Esophagus squamous epithelium (tissue), 5 donors: Measurements from ENCODE around the gene DAB2IP. TPM values are rescaled to one million over a fixed set of nuclear protein-coding genes. Genes with fewer than 3 reads are reported as not detected.
"Not testable (repeated sequence)": the region's sequence is repeated elsewhere in the genome, so short reads cannot be mapped to it uniquely, and the experiment has no call there.

Experiments
- DNase-seq: peaks from one replicate; lab custom pipeline; 2025; lab: John Stamatoyannopoulos, UW
- H3K27ac ChIP-seq, 4 donors: fragments of 200-600 bp; sonication (generic); one replicate each; pipeline ENCODE4 v1.5.1; 2016 to 2019; ENCODE audit warnings: mild to moderate bottlenecking in 1 of 4
- H3K27me3 ChIP-seq, 4 donors: fragments of 200-600 bp; sonication (generic); 1 replicate in 3 of 4; 2 replicates in 1 of 4; pipeline versions ENCODE4 v1.5.1 to v1.6.0; 2017 to 2021; ENCODE audit warnings: antibody characterized with exemption in 1 of 4
- H3K36me3 ChIP-seq, 3 donors: fragments of 200-600 bp; sonication (generic); one replicate each; pipeline ENCODE4 v1.5.1; 2016 to 2019
- H3K4me1 ChIP-seq, 3 donors: fragments of 200-600 bp; sonication (generic); one replicate each; pipeline ENCODE4 v1.5.1; 2017 to 2019
- H3K4me3 ChIP-seq, 4 donors: fragments of 200-600 bp; sonication (generic); 1 replicate in 3 of 4; 2 replicates in 1 of 4; pipeline ENCODE4 v1.5.1; 2016 to 2019; ENCODE audit warnings: mild to moderate bottlenecking in 2 of 4, moderate library complexity in 1 of 4
- H3K9me3 ChIP-seq, 3 donors: fragments of 200-600 bp; sonication (generic); one replicate each; pipeline ENCODE4 v1.5.1; 2016 to 2019
- POLR2A ChIP-seq, 4 donors: fragments of 450-650 bp; IDR thresholded peaks; one replicate each; pipeline ENCODE4 v1.6.1; 2017; ENCODE audit warnings: antibody characterized with exemption in 4 of 4, mild to moderate bottlenecking in 4 of 4, moderate library complexity in 3 of 4
- WGBS, 2 donors: methylation state at CpG; one replicate each; pipeline ENCODE4 v1.1.5; 2018; 5-methylcytosine and 5-hydroxymethylcytosine counted together
- intact Hi-C: fragments of 100-400 bp; cut with DNase I; formaldehyde crosslinking; loops from one replicate; pipeline ENCODE4 v1.15.0; 2022
- total RNA-seq, 4 donors: library from RNA; depleted of rRNA; stranded (reverse); fragments of >200 nt; gene quantifications; one replicate each; pipeline ENCODE4 v1.1.0, GENCODE V29; 2016
- TF ChIP-seq, protein P1 (sequence below), 6 experiments: fragments of 450-650 bp in 4 of 6; fragments of 200-600 bp in 2 of 6; sonication (generic) in 2 of 6; IDR thresholded peaks; one replicate each; pipeline ENCODE4 v1.5.1; 2016 to 2019; ENCODE audit warnings: antibody characterized with exemption in 6 of 6, mild to moderate bottlenecking in 4 of 6, moderate library complexity in 4 of 6
- donor health status: DM: yes; HTN: yes; CAD: no.

The DAB2IP gene
- total RNA-seq, 4 donors from 2014 or later, result 28.3 to 48.8 (median 38.1) TPM

DNA sequence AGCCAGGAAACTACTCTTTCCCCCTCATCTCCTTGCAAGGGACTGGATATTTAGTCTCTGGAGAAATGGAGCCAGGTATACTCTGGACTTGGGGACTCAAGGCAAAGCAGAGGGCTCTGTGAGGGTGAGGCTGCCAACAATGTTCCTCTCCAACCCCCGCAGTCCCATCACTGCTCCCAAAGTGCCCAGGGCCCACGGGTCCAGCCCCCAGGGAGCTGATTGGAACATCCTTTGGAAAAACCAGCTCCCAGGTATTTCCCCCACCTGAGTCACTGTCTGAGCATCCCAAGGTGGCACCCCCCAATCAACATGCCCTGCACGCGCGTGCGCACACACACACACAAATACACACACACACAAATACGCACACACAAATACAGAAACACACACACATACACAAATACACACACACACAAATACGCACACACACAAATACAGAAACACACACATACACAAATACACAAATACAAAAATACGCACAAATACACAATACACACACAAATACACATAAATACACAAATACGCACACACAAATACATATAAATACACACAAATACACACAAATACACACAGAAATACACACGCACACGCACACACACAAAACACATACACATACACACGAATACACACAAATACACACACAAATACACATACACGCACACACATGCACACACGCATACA, 137.4 kb downstream of the DAB2IP start:
- no peaks in the 10 kb centered on the region for H3K27me3 ChIP-seq
- H3K27ac ChIP-seq, result no peak overlapping the region
- H3K36me3 ChIP-seq, result peaks cover 0 to 25% (median 10%) of the 10 kb centered on the region in 3 donors
- no peaks in the 10 kb centered on the region for H3K9me3 ChIP-seq
- no peak for TF ChIP-seq POLR2A (IDR thresholded peaks at IDR 0.05)
- TF ChIP-seq, protein P1, sequence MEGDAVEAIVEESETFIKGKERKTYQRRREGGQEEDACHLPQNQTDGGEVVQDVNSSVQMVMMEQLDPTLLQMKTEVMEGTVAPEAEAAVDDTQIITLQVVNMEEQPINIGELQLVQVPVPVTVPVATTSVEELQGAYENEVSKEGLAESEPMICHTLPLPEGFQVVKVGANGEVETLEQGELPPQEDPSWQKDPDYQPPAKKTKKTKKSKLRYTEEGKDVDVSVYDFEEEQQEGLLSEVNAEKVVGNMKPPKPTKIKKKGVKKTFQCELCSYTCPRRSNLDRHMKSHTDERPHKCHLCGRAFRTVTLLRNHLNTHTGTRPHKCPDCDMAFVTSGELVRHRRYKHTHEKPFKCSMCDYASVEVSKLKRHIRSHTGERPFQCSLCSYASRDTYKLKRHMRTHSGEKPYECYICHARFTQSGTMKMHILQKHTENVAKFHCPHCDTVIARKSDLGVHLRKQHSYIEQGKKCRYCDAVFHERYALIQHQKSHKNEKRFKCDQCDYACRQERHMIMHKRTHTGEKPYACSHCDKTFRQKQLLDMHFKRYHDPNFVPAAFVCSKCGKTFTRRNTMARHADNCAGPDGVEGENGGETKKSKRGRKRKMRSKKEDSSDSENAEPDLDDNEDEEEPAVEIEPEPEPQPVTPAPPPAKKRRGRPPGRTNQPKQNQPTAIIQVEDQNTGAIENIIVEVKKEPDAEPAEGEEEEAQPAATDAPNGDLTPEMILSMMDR (IDR thresholded peaks at IDR 0.05), result no peak
- 82 to 85% methylated on average over 13 to 15 of the region's 15 CpGs for WGBS, 2 donors
- intact Hi-C loops, result no loop called here
- no peak overlapping the region for H3K4me3 ChIP-seq
- DNase-seq, result no peak
- no peaks in the 10 kb centered on the region for H3K4me1 ChIP-seq

DNA sequence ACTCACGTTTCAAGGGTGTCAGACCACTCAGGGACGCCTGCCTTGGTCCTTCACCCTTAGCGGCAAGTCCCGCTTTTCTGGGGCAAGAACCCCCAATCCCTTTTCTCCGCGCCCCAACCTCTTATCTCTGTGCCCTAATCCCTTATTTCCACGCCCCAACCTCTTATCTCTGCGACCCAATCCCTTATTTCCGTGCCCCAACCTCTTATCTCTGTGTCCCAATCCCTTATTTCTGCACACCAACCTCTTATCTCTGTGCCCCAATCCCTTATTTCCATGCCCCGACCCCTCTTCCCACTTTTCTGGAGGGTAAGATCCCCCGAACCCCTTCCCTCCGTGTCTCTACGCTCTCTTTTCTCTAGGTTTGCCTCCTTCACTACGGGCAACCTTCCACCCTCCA, 139.4 kb downstream of the DAB2IP start:
- peaks cover 0 to 5% (median 0%) of the 10 kb centered on the region in 3 donors for H3K36me3 ChIP-seq
- no peak for DNase-seq
- H3K27me3 ChIP-seq, result no peaks in the 10 kb centered on the region
- H3K4me3 ChIP-seq, result no peak overlapping the region
- H3K27ac ChIP-seq, result no peak overlapping the region
- TF ChIP-seq, protein P1 (IDR thresholded peaks at IDR 0.05), result no peak
- no peak for TF ChIP-seq POLR2A (IDR thresholded peaks at IDR 0.05)
- intact Hi-C loops, result no loop called here
- no peaks in the 10 kb centered on the region for H3K9me3 ChIP-seq
- WGBS, 2 donors, result 72 to 81% methylated on average over 9 to 12 of the region's 14 CpGs
- H3K4me1 ChIP-seq, result no peaks in the 10 kb centered on the region

DNA sequence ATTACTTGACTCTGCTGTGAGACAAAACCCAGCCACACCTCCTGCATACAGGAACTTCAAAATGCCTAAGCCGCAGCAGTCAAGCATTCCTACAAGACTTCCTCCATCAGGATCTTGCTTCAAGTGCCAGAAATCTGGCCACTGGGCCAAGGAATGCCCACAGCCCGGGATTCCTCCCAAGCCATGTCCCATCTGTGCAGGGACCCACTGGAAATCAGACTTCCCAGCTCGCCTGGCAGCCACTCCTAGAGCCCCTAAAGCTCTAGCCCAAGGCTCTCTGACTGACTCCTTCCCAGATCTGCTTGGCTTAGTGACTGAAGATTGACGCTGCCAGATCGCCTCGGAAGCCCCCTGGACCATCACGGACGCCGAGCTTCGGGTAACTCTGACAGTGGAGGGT, 141.0 kb downstream of the DAB2IP start:
- H3K27ac ChIP-seq, intact Hi-C loops, H3K9me3 ChIP-seq, H3K4me3 ChIP-seq, H3K27me3 ChIP-seq, DNase-seq, H3K36me3 ChIP-seq, H3K4me1 ChIP-seq: not testable (repeated sequence)
- 72 to 98% methylated on average over 5 to 6 of the region's 10 CpGs for WGBS, 2 donors

DNA sequence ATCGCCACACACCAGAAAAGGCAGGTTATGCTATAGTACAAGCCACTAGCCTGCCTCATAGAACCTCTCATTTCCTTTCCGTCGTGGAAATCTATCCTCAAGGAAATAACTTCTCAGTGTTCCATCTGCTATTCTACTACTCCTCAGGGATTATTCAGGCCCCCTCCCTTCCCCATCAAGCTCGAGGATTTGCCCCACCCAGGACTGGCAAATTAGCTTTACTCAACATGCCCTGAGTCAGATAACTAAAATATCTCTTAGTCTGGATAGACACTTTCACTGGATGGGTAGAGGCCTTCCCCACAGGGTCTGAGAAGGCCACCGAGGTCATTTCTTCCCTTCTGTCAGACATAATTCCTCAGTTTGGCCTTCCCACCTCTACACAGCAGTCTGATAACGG, 142.9 kb downstream of the DAB2IP start:
- H3K36me3 ChIP-seq, H3K27ac ChIP-seq, H3K4me3 ChIP-seq, DNase-seq, H3K9me3 ChIP-seq, H3K4me1 ChIP-seq, H3K27me3 ChIP-seq, intact Hi-C loops: not testable (repeated sequence)
- 84 to 85% methylated on average over 6 of the region's 6 CpGs for WGBS, 2 donors

DNA sequence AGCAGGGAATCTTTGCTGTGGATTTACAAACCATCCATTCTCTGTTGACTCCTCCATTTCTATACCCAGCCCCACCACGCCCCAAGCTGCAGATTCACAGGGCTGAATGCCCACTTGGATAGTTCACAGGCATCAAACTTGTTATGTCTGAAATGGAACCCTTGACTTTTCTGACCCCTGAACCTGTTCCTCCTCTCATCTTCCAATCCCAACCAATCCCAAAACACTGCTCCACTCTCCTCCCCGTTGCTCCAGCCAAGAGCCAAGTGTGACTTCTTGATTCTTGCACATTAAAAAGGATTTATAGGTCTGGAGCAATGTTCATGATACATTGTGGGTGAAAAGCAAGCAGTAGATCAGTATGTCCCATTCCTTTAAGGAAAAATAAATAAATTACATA, 145.6 kb downstream of the DAB2IP start:
- 78 to 80% methylated on average over 2 of the region's 2 CpGs for WGBS, 2 donors

DNA sequence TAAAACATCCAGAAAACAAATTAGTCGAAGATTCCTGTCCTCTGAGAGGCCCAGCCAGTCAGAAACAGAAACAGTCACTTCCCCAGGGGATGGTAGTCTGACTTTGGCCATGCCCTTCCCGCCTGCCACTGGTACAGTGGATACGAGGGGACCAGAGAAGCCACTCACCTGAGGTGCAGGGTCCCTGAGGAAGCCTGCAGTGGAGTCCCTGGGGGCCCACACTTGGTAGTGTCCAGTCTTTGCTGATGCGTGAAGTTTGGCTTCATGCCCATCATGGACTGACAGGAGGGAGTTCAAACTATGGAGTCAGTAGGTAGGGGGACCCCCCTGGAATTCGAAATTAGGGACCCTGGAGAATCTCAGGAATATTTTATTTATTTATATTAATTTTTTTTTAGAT, 147.5 kb downstream of the DAB2IP start:
- Histone ChIP-seq H3K4me3 (no peak overlapping the region), H3K4me1 (no peaks in the 10 kb centered on the region), H3K27me3 (no peaks in the 10 kb centered on the region), H3K36me3 (no peaks in the 10 kb centered on the region), H3K9me3 (no peaks in the 10 kb centered on the region), H3K27ac (no peak overlapping the region)
- 50 to 72% methylated on average over 3 to 4 of the region's 5 CpGs for WGBS, 2 donors
- no peak for DNase-seq
- intact Hi-C loops, result no loop called here
- TF ChIP-seq POLR2A (IDR thresholded peaks at IDR 0.05), result no peak
- TF ChIP-seq, protein P1 (IDR thresholded peaks at IDR 0.05), result no peak

More for the DNA sequence above, 145.6 kb downstream of the DAB2IP start:
- no peak for DNase-seq
- intact Hi-C loops, result no loop called here
- Histone ChIP-seq H3K4me3 (no peak overlapping the region), H3K27ac (no peak overlapping the region), H3K27me3 (no peaks in the 10 kb centered on the region), H3K36me3 (no peaks in the 10 kb centered on the region), H3K9me3 (no peaks in the 10 kb centered on the region), H3K4me1 (no peaks in the 10 kb centered on the region)
- no peak for TF ChIP-seq POLR2A (IDR thresholded peaks at IDR 0.05)
- TF ChIP-seq, protein P1 (IDR thresholded peaks at IDR 0.05), result no peak
